Karpas-422 (cell line): Measurements from ENCODE around the gene ABLIM1. TPM values are rescaled to one million over a fixed set of nuclear protein-coding genes. Genes with fewer than 3 reads are reported as not detected.
A peak's percentile ranks its signal among the peaks of the same experiment; 100 is the strongest.

Experiments used
- DNase-seq: peaks from one replicate; pipeline ENCODE4 v3.0.0-alpha.2; 2015
- H2AFZ ChIP-seq: fragments of 200-600 bp; sonication (generic); 2 replicates; pipeline ENCODE4 v1.6.1; 2014; ENCODE audit warnings: antibody characterized with exemption, low read length, mixed read lengths
- H3K27ac ChIP-seq: fragments of 200-600 bp; sonication (generic); 2 replicates; pipeline ENCODE4 v1.5.1; 2014; ENCODE audit warnings: mild to moderate bottlenecking, low read length, moderate library complexity
- H3K27me3 ChIP-seq: fragments of 200-600 bp; sonication (generic); 2 replicates; pipeline ENCODE4 v1.6.1; 2014; ENCODE audit warnings: low read length, mixed read lengths
- H3K36me3 ChIP-seq: fragments of 200-600 bp; sonication (generic); 2 replicates; pipeline ENCODE4 v1.6.1; 2014; ENCODE audit warnings: low read length, mixed read lengths; ENCODE audit not compliant: insufficient read depth
- H3K4me1 ChIP-seq: fragments of 200-600 bp; sonication (generic); 2 replicates; pipeline ENCODE4 v1.6.1; 2014; ENCODE audit warnings: mild to moderate bottlenecking, low read length, mixed read lengths
- H3K4me2 ChIP-seq: fragments of 200-600 bp; sonication (generic); 2 replicates; pipeline ENCODE4 v1.6.1; 2014; ENCODE audit warnings: low read length, low read depth, mild to moderate bottlenecking; ENCODE audit not compliant: poor library complexity, severe bottlenecking
- H3K4me3 ChIP-seq: fragments of 200-600 bp; sonication (generic); 2 replicates; pipeline ENCODE4 v1.5.1; 2014; ENCODE audit warnings: mild to moderate bottlenecking, antibody characterized with exemption, low read length, mixed read lengths
- H3K79me2 ChIP-seq: fragments of 200-600 bp; sonication (generic); 2 replicates; pipeline ENCODE4 v1.6.1; 2014; ENCODE audit warnings: mild to moderate bottlenecking, low read length, mixed read lengths
- H3K9ac ChIP-seq: fragments of 200-600 bp; sonication (generic); 2 replicates; pipeline ENCODE4 v1.6.0; 2014; ENCODE audit warnings: low read length
- H3K9me2 ChIP-seq: fragments of 200-600 bp; sonication (generic), shearing (Covaris generic); replicated peaks from 2 replicates; pipeline ENCODE4 v1.6.0; 2014; ENCODE audit warnings: mild to moderate bottlenecking, low read length, moderate library complexity; ENCODE audit not compliant: insufficient read depth
- H3K9me3 ChIP-seq: fragments of 300-700, 200-600 bp; sonication (generic); 2 replicates; pipeline ENCODE4 v1.6.1; 2014; ENCODE audit warnings: low read length, mixed read lengths
- H4K20me1 ChIP-seq: fragments of 200-600 bp; sonication (generic); 2 replicates; pipeline ENCODE4 v1.6.1; 2014; ENCODE audit warnings: mild to moderate bottlenecking, antibody characterized with exemption, low read length, low read depth; ENCODE audit not compliant: insufficient read depth
- total RNA-seq: library from RNA; depleted of rRNA; stranded (reverse); fragments of >200 nt; shearing (Covaris generic); gene quantifications from 2 replicates; pipeline ENCODE4 v1.2.3, GENCODE V29; 2014; ENCODE audit warnings: low replicate concordance

Gene ABLIM1
- total RNA-seq, 1 experiment from 2014 or later = 131 TPM

GRCh38 chr10:114537736-114538135 lies 120.3 kb downstream of the ABLIM1 start:
- peaks cover 14% of the 10 kb centered on the region for H3K4me1 ChIP-seq
- DNase-seq = no peak
- no peak overlapping the region for H3K4me2 ChIP-seq

GRCh38 chr10:114534571-114534981 lies 123.5 kb downstream of the ABLIM1 start:
- Histone ChIP-seq H2AFZ (no peak overlapping the region), H3K4me3 (no peak overlapping the region), H4K20me1 (no peaks in the 10 kb centered on the region), H3K36me3 (no peaks in the 10 kb centered on the region), H3K9me2 (no peaks in the 10 kb centered on the region), H3K4me1 (peaks cover 14% of the 10 kb centered on the region), H3K79me2 (no peaks in the 10 kb centered on the region), H3K27ac (no peak overlapping the region), H3K4me2 (no peak overlapping the region), H3K9ac (no peak overlapping the region), H3K9me3 (0 out of 2 replicates have a peak, but pooled peaks cover 3% of the 10 kb centered on the region), H3K27me3 (no peaks in the 10 kb centered on the region)
- DNase-seq = no peak

More at GRCh38 chr10:114537736-114538135, 120.3 kb downstream of the ABLIM1 start:
- H3K9me3 ChIP-seq = 0 out of 2 replicates have a peak, but pooled peaks cover 3% of the 10 kb centered on the region
- H3K27ac ChIP-seq = no peak overlapping the region
- no peak overlapping the region for H3K9ac ChIP-seq
- H3K36me3 ChIP-seq = no peaks in the 10 kb centered on the region
- H2AFZ ChIP-seq = no peak overlapping the region
- no peaks in the 10 kb centered on the region for H4K20me1 ChIP-seq
- no peaks in the 10 kb centered on the region for H3K9me2 ChIP-seq
- no peak overlapping the region for H3K4me3 ChIP-seq
- no peaks in the 10 kb centered on the region for H3K27me3 ChIP-seq
- no peaks in the 10 kb centered on the region for H3K79me2 ChIP-seq

- DNase-seq = no peak
- no peak overlapping the region for H2AFZ ChIP-seq
- H3K79me2 ChIP-seq = no peaks in the 10 kb centered on the region
- no peaks in the 10 kb centered on the region for H3K27me3 ChIP-seq
- H3K9me3 ChIP-seq = 0 out of 2 replicates have a peak, but pooled peaks cover 3% of the 10 kb centered on the region
- H3K9me2 ChIP-seq = no peaks in the 10 kb centered on the region
- H3K27ac ChIP-seq = no peak overlapping the region
- no peaks in the 10 kb centered on the region for H3K36me3 ChIP-seq
- H3K4me2 ChIP-seq = no peak overlapping the region
- peaks cover 5% of the 10 kb centered on the region for H3K4me1 ChIP-seq
- no peak overlapping the region for H3K4me3 ChIP-seq
- no peak overlapping the region for H3K9ac ChIP-seq
- H4K20me1 ChIP-seq = no peaks in the 10 kb centered on the region
Observed at GRCh38 chr10:114532226-114532625, 125.8 kb downstream of the ABLIM1 start.

GRCh38 chr10:114526504-114527238 lies 131.4 kb downstream of the ABLIM1 start:
- Histone ChIP-seq H3K27ac (peak overlapping the region; percentile 92), H3K27me3 (no peaks in the 10 kb centered on the region), H4K20me1 (peaks cover 38% of the 10 kb centered on the region), H3K9me2 (no peaks in the 10 kb centered on the region), H3K79me2 (peaks cover 49% of the 10 kb centered on the region), H3K4me2 (peak overlapping the region; percentile 96), H3K4me1 (peaks cover 46% of the 10 kb centered on the region), H3K36me3 (no peaks in the 10 kb centered on the region), H2AFZ (peak overlapping the region; percentile 63; the same call in 1 of the 2 replicates), H3K9ac (peak overlapping the region; percentile 84), H3K9me3 (no peaks in the 10 kb centered on the region), H3K4me3 (peak overlapping the region; percentile 87)
- DNase-seq = peak; percentile 97

GRCh38 chr10:114526126-114526503 lies 132.0 kb downstream of the ABLIM1 start:
- Histone ChIP-seq H4K20me1 (peaks cover 43% of the 10 kb centered on the region), H3K9me3 (no peaks in the 10 kb centered on the region), H3K9ac (peak overlapping the region; percentile 84), H3K4me3 (peak overlapping the region; percentile 87), H2AFZ (no peak overlapping the region; the same call in 1 of the 2 replicates), H3K4me2 (peak overlapping the region; percentile 96), H3K9me2 (no peaks in the 10 kb centered on the region), H3K36me3 (peaks cover 2% of the 10 kb centered on the region; the same call in 1 of the 2 replicates), H3K4me1 (peaks cover 51% of the 10 kb centered on the region), H3K79me2 (peaks cover 55% of the 10 kb centered on the region), H3K27me3 (no peaks in the 10 kb centered on the region), H3K27ac (peak overlapping the region; percentile 92)
- peak; percentile 66 for DNase-seq

- DNase-seq = peak; percentile 72
- Histone ChIP-seq H3K79me2 (peaks cover 62% of the 10 kb centered on the region), H3K4me1 (peaks cover 58% of the 10 kb centered on the region), H3K9me3 (no peaks in the 10 kb centered on the region), H3K9me2 (no peaks in the 10 kb centered on the region), H3K27me3 (no peaks in the 10 kb centered on the region), H3K36me3 (peaks cover 4% of the 10 kb centered on the region; the same call in 1 of the 2 replicates), H3K27ac (peak overlapping the region; percentile 92), H3K4me3 (peak overlapping the region; percentile 87), H2AFZ (no peak overlapping the region), H3K4me2 (peak overlapping the region; percentile 96), H4K20me1 (peaks cover 46% of the 10 kb centered on the region), H3K9ac (peak overlapping the region; percentile 84)
Observed at GRCh38 chr10:114525368-114525949, 132.6 kb downstream of the ABLIM1 start.

GRCh38 chr10:114523876-114524275 lies 134.2 kb downstream of the ABLIM1 start:
- peaks cover 61% of the 10 kb centered on the region for H4K20me1 ChIP-seq
- H3K4me2 ChIP-seq = peak overlapping the region; percentile 96
- H3K79me2 ChIP-seq = peaks cover 77% of the 10 kb centered on the region
- H3K9ac ChIP-seq = peak overlapping the region; percentile 84
- peaks cover 74% of the 10 kb centered on the region for H3K4me1 ChIP-seq
- no peaks in the 10 kb centered on the region for H3K27me3 ChIP-seq
- no peak overlapping the region for H2AFZ ChIP-seq
- H3K27ac ChIP-seq = peak overlapping the region; percentile 92; the same call in 1 of the 2 replicates
- peak overlapping the region; percentile 87 for H3K4me3 ChIP-seq
- peak; percentile 68 for DNase-seq
- no peaks in the 10 kb centered on the region for H3K9me3 ChIP-seq
- no peaks in the 10 kb centered on the region for H3K9me2 ChIP-seq
- H3K36me3 ChIP-seq = peaks cover 4% of the 10 kb centered on the region; the same call in 1 of the 2 replicates

- peaks cover 100% of the 10 kb centered on the region for H3K79me2 ChIP-seq
- no peak overlapping the region for H3K4me3 ChIP-seq
- peaks cover 87% of the 10 kb centered on the region for H4K20me1 ChIP-seq
Observed at GRCh38 chr10:114521255-114521654, 136.8 kb downstream of the ABLIM1 start.

More at GRCh38 chr10:114521255-114521654, 136.8 kb downstream of the ABLIM1 start:
- H3K9ac ChIP-seq = no peak overlapping the region
- no peak for DNase-seq
- H3K27ac ChIP-seq = peak overlapping the region; percentile 37; the same call in 1 of the 2 replicates
- no peak overlapping the region for H2AFZ ChIP-seq
- H3K9me3 ChIP-seq = no peaks in the 10 kb centered on the region
- H3K4me1 ChIP-seq = peaks cover 91% of the 10 kb centered on the region
- H3K9me2 ChIP-seq = no peaks in the 10 kb centered on the region
- H3K4me2 ChIP-seq = peak overlapping the region; percentile 96
- no peaks in the 10 kb centered on the region for H3K27me3 ChIP-seq
- peaks cover 4% of the 10 kb centered on the region; the same call in 1 of the 2 replicates for H3K36me3 ChIP-seq
